Omental fat pad (tissue), 4 donors: Measurements from ENCODE around the gene ITPR2. TPM values are rescaled to one million over a fixed set of nuclear protein-coding genes. Genes with fewer than 3 reads are reported as not detected.

Experiments used
- ATAC-seq: fragments of 150-250 bp; one replicate; pipeline ENCODE4 v1.9.1; 2016; ENCODE audit warnings: mild to moderate bottlenecking, moderate library complexity; ENCODE audit not compliant: low FRiP score
- DNase-seq: peaks from one replicate; pipeline ENCODE4 v3.0.0-alpha.2; 2019; ENCODE audit warnings: low spot score
- total RNA-seq, 4 donors: library from RNA; depleted of rRNA; stranded (reverse); fragments of >200 nt; gene quantifications; one replicate each; pipeline ENCODE4 v1.1.0, GENCODE V29; 2016
- TF ChIP-seq, protein P1 (sequence below), 3 donors: fragments of 450-650 bp; IDR thresholded peaks; one replicate each; pipeline ENCODE4 v1.5.1; 2016 to 2017; ENCODE audit warnings: antibody characterized with exemption in 3 of 3, mild to moderate bottlenecking in 3 of 3, moderate library complexity in 2 of 3

The ITPR2 gene
- total RNA-seq, 4 donors from 2014 or later: 39.0 to 62.9 (median 47.4) TPM

DNA sequence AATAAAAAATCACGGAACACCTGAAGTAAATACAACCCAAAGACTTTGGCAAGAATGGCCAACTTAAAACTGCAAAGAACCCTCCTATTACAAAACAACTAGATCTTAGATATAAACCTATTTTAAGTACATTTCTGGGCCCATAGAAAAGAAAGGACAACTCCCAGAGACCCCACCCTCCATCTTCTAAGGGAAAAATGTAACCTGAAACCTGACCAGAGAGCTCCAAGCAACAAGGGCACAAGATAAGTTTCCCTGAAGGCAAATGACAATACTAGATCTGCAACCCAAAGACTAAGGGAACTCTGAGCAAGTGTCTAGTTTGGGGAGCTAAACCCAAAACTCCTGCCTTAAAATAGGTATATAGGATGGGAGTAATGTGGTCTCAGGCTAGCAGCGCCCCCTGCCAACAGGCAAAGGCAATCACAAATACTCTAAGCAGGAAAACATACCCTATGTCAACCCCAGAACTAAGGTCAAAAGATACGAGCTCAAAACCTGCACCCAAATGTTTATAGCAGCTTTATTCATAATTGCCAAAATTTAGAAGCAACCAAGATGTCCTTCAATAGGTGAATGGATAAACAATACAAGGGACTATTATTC, 218.9 kb downstream of the ITPR2 start:
- TF ChIP-seq, protein P1, sequence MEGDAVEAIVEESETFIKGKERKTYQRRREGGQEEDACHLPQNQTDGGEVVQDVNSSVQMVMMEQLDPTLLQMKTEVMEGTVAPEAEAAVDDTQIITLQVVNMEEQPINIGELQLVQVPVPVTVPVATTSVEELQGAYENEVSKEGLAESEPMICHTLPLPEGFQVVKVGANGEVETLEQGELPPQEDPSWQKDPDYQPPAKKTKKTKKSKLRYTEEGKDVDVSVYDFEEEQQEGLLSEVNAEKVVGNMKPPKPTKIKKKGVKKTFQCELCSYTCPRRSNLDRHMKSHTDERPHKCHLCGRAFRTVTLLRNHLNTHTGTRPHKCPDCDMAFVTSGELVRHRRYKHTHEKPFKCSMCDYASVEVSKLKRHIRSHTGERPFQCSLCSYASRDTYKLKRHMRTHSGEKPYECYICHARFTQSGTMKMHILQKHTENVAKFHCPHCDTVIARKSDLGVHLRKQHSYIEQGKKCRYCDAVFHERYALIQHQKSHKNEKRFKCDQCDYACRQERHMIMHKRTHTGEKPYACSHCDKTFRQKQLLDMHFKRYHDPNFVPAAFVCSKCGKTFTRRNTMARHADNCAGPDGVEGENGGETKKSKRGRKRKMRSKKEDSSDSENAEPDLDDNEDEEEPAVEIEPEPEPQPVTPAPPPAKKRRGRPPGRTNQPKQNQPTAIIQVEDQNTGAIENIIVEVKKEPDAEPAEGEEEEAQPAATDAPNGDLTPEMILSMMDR (IDR thresholded peaks at IDR 0.05): no peak
- DNase-seq (no peak), ATAC-seq (no peak)

- DNase-seq (no peak), ATAC-seq (no peak)
- TF ChIP-seq, protein P1 (IDR thresholded peaks at IDR 0.05): no peak
Measured at GRCh38 chr12:26612203-26612602, 220.8 kb downstream of the ITPR2 start.

- ATAC-seq (no peak), DNase-seq (no peak)
- TF ChIP-seq, protein P1 (IDR thresholded peaks at IDR 0.05): no peak
Measured at GRCh38 chr12:26611598-26611997, 221.4 kb downstream of the ITPR2 start.

DNA sequence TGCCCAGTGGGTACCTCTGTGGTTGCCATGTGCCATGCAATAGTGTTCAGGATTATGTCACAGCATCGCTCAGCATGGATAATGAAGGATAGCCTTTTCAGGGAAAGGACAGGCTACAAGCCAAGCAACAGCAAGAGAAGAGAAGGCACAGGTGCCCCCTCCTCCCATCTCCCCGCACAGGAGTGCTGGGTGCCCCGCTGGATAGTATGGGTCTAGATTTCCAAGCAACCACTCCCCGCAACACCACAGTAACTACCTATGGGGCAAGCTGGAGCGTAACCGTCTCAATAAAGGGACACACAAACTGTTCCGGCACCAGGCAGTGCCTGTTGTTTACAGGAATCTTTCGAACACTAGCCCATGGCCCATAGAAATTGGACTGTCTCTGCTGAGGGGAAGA, 222.2 kb downstream of the ITPR2 start:
- TF ChIP-seq, protein P1 (IDR thresholded peaks at IDR 0.05): no peak

GRCh38 chr12:26609986-26610385, 223.0 kb downstream of the ITPR2 start:
- DNase-seq (no peak), ATAC-seq (no peak)
- TF ChIP-seq, protein P1 (IDR thresholded peaks at IDR 0.05): no peak

More for the DNA sequence above, 222.2 kb downstream of the ITPR2 start:
- ATAC-seq (no peak), DNase-seq (no peak)

DNA sequence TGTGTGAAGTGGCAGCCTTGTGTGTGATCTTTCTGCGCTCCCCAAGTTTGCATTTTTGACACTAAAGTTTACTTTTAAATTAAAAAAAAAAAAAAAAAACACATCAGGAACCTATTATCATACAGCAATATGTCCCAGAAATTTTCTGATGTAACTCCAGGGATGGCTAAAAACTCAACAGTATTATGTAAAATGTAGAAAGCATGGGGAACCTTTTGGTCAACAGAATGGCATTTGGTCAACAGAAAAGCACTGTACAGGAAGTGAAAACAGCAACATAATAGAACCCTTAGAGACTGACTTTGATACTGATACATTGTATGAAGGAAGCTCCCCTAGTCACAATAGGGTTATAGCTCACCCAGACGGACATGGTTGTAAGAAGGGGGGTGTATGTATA, 224.3 kb downstream of the ITPR2 start:
- TF ChIP-seq, protein P1 (IDR thresholded peaks at IDR 0.05): no peak
- no peak for DNase-seq
- no peak for ATAC-seq

GRCh38 chr12:26608273-26608672, 224.7 kb downstream of the ITPR2 start:
- TF ChIP-seq, protein P1 (IDR thresholded peaks at IDR 0.05): no peak
- no peak for DNase-seq
- no peak for ATAC-seq
